Right lobe of liver (tissue), 6 donors: ENCODE results near the gene RAPGEF2. TPM values are rescaled to one million over a fixed set of nuclear protein-coding genes. Genes with fewer than 3 reads are reported as not detected.
A peak's percentile ranks its signal among the peaks of the same experiment; 100 is the strongest.

ENCODE experiments used
- ATAC-seq, 4 donors: fragments of 200-7000 bp; cut with Tn5 transposase; one replicate each; pipeline ENCODE4 v1.9.1; 2020; ENCODE audit warnings: mild to moderate bottlenecking in 4 of 4, moderate library complexity in 4 of 4
- DNase-seq, 3 donors: peaks; one replicate each; pipeline ENCODE4 v3.0.0-alpha.2; 2020
- H3K27ac ChIP-seq, 3 donors: fragments of 200-600 bp; one replicate each; pipeline ENCODE4 v1.8.0; 2022
- H3K27me3 ChIP-seq, 2 donors: fragments of 200-600 bp; one replicate each; pipeline ENCODE4 v1.8.0; 2022
- H3K36me3 ChIP-seq, 4 donors: fragments of 200-600 bp; sonication (generic) in 1 of 4; one replicate each; pipeline versions ENCODE4 v1.5.1 to v1.8.0; 2017 to 2022; ENCODE audit warnings: control low read depth in 1 of 4
- H3K4me1 ChIP-seq, 4 donors: fragments of 200-600 bp; sonication (generic) in 1 of 4; one replicate each; pipeline versions ENCODE4 v1.5.1 to v1.8.0; 2017 to 2022; ENCODE audit warnings: control low read depth in 1 of 4
- H3K4me3 ChIP-seq, 3 donors: fragments of 200-600 bp; one replicate each; pipeline ENCODE4 v1.8.0; 2022
- H3K9me3 ChIP-seq, 4 donors: fragments of 200-600 bp; sonication (generic) in 1 of 4; one replicate each; pipeline versions ENCODE4 v1.5.1 to v1.8.0; 2017 to 2022; ENCODE audit warnings: control low read depth in 1 of 4
- POLR2A ChIP-seq: fragments of 450-650 bp; IDR thresholded peaks from one replicate; pipeline ENCODE4 v1.6.1; 2017; ENCODE audit warnings: antibody characterized with exemption, mild to moderate bottlenecking
- WGBS: methylation state at CpG from one replicate; pipeline ENCODE4 v1.1.6; 2018; ENCODE audit warnings: low coverage, low lambda C conversion rate; ENCODE audit not compliant: insufficient coverage; ENCODE audit errors: missing lambda C conversion rate; 5-methylcytosine and 5-hydroxymethylcytosine counted together
- intact Hi-C, 2 donors: fragments of 100-400 bp; cut with DNase I; formaldehyde crosslinking; loops; one replicate each; pipeline versions ENCODE4 v1.11.2 to v1.14.1; 2022
- total RNA-seq, 6 experiments: library from RNA; depleted of rRNA in 2 of 6; stranded (reverse); fragments of >200 nt in 2 of 6; fragmentation: NEBNext Ultra II Directional in 3 of 6; extraction: Animal tissue kit (Norgen Biotek cat#: 25700) in 3 of 6; gene quantifications; one replicate each; pipeline versions ENCODE4 v1.1.0 to v1.2.4, GENCODE V29; 2016 to 2023
- TF ChIP-seq, protein P1 (sequence below), 4 donors: fragments of 200-600 bp in 3 of 4; fragments of 450-650 bp in 1 of 4; IDR thresholded peaks; one replicate each; pipeline versions ENCODE4 v1.5.1 to v1.8.0; 2016 to 2022; ENCODE audit warnings: antibody characterized with exemption in 4 of 4, mild to moderate bottlenecking in 2 of 4
- donor health status: DM: no; HTN: yes; CAD: no.
- donor health status: DM: no; HTN: no; CAD: no.
- donor health status: DM: no; HTN: no; CAD: no.
- donor health status: DM: no; HTN: yes; CAD: no.
- donor health status: DM: no; HTN: yes; CAD: no.

The RAPGEF2 gene
- total RNA-seq, 6 experiments from 2014 or later = 22.1 to 32.1 (median 27.2) TPM

DNA sequence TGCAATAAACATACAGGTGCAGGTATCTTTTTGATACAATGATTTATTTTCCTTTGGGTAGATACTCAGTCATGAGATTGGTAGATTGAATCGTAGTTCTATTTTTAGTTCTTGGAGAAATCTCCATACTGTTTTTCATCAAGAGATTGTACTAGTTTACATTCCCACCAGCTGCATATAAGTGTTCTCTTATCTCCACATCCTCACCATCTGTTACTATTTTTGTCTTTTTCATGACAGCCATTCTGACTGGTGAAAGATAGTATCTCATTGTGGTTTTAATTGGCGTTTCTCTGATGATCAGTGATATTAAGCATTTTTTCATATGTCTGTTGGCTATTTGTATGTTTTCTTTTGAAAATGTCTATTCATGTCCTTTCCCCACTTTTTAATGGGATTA is 202.2 kb downstream of the RAPGEF2 start:
- WGBS = 87% methylated on average over 2 of the region's 2 CpGs
- Histone ChIP-seq H3K36me3 (no peaks in the 10 kb centered on the region), H3K9me3 (no peaks in the 10 kb centered on the region), H3K4me3 (no peak overlapping the region), H3K4me1 (peaks cover 0 to 2% (median 0%) of the 10 kb centered on the region in 4 donors), H3K27ac (no peak overlapping the region), H3K27me3 (no peaks in the 10 kb centered on the region)
- DNase-seq (no peak), ATAC-seq (no peak)
- TF ChIP-seq, protein P1, sequence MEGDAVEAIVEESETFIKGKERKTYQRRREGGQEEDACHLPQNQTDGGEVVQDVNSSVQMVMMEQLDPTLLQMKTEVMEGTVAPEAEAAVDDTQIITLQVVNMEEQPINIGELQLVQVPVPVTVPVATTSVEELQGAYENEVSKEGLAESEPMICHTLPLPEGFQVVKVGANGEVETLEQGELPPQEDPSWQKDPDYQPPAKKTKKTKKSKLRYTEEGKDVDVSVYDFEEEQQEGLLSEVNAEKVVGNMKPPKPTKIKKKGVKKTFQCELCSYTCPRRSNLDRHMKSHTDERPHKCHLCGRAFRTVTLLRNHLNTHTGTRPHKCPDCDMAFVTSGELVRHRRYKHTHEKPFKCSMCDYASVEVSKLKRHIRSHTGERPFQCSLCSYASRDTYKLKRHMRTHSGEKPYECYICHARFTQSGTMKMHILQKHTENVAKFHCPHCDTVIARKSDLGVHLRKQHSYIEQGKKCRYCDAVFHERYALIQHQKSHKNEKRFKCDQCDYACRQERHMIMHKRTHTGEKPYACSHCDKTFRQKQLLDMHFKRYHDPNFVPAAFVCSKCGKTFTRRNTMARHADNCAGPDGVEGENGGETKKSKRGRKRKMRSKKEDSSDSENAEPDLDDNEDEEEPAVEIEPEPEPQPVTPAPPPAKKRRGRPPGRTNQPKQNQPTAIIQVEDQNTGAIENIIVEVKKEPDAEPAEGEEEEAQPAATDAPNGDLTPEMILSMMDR (IDR thresholded peaks at IDR 0.05) = no peak
- TF ChIP-seq POLR2A = no peak
- intact Hi-C loops = no loop called here

DNA sequence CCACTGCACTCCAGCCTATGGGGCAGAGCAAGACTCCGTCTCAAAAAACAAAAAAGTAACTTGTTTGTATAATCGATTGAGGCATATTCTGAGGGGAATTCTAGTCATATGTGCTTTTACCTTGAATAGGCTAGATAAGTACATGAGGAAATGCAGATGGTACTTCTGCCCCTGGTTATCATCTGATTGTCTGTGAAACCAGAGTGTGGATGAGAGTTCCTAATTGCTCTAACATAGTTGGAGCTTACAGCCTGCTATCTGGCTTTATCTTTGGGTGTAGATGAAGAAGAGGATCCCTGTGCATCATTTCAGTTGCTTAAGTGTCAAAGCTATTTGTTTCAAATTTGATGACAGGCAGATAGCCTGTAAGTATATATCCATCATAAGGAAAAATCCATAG is 205.1 kb downstream of the RAPGEF2 start:
- intact Hi-C loops = no loop called here
- Histone ChIP-seq H3K27me3 (no peaks in the 10 kb centered on the region), H3K4me1 (peaks cover 0 to 8% (median 1%) of the 10 kb centered on the region in 4 donors), H3K27ac (no peak overlapping the region), H3K36me3 (no peaks in the 10 kb centered on the region), H3K4me3 (no peak overlapping the region), H3K9me3 (no peaks in the 10 kb centered on the region)
- ATAC-seq (no peak), DNase-seq (no peak)
- TF ChIP-seq POLR2A = no peak
- TF ChIP-seq, protein P1 (IDR thresholded peaks at IDR 0.05) = no peak
- 75% methylated on average over 1 of the region's 2 CpGs for WGBS

DNA sequence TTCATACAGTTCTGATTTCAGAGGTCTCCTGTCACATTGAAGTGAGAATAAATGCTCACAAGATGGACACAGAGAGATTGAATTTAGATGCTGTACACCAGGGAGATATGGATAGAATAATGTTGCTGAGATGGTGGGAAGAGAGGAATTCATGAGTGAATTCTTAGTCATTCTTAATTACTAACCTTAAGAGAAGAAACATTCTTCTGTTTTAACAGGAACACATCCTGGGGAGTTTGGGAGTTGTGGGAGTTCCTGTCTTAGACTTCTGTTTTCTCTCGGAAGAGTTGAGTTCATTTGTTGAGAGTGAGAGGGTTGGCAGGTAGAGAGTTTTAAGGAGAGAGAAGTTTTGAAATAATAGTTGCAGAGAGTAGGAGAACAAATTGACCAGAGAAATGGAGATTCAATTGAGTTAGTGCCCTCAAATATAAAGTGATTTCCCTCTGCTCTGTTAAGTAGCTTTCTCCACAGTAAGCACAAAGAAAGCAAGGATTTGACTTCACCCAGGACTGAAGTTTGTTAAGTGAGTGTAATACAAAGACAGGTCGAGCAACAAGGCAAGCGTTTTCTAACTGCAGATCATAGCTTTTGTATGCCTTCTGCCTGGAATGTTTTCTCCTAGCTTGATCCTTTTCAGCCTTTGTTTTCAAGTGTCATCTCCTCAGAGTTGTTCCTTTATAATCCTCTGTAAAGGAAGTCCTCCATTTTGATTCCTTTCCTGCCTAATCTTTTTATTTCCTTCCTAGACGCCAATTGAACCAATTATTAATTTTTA is 205.9 kb downstream of the RAPGEF2 start:
- ATAC-seq = peak in 3 of 4 donors; percentile 27 to 48 (median 45)
- Histone ChIP-seq H3K36me3 (no peaks in the 10 kb centered on the region), H3K4me1 (peaks cover 0 to 8% (median 1%) of the 10 kb centered on the region in 4 donors), H3K27ac (peak overlapping the region in 1 of 3 donors; percentile 6), H3K4me3 (no peak overlapping the region), H3K9me3 (no peaks in the 10 kb centered on the region), H3K27me3 (no peaks in the 10 kb centered on the region)
- 66% methylated on average over 4 of the region's 4 CpGs for WGBS
- DNase-seq = no peak
- TF ChIP-seq POLR2A = no peak
- TF ChIP-seq, protein P1 (IDR thresholded peaks at IDR 0.05) = no peak
- intact Hi-C loops = no loop called here

DNA sequence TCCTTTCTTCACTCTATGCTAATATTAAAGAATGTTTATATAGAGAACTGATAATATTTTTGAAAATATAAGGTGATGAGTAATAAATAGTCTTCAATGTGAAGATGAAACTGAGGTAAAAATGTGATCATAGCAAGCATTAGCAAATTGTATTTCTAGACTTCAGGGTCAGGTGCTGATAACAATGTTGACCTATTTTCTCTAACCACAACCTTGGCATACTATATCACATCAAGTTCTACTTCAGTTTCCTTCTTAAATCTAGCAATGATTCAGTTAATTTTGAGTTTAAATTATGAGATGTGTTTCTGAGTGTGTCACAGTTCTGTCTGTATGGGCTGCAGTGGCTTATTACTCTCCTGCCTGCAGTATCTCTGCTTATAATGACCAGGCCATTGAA is 209.4 kb downstream of the RAPGEF2 start:
- Histone ChIP-seq H3K9me3 (no peaks in the 10 kb centered on the region), H3K27me3 (no peaks in the 10 kb centered on the region), H3K27ac (no peak overlapping the region), H3K4me1 (peaks cover 0 to 15% (median 2%) of the 10 kb centered on the region in 4 donors), H3K4me3 (no peak overlapping the region), H3K36me3 (no peaks in the 10 kb centered on the region)
- ATAC-seq (peak in 1 of 4 donors; percentile 29), DNase-seq (no peak)
- intact Hi-C loops = no loop called here
- TF ChIP-seq, protein P1 (IDR thresholded peaks at IDR 0.05) = no peak
- no peak for TF ChIP-seq POLR2A
